ENCODE measurements around the gene SLC3A2.
"Not testable (repeated sequence)": the region's sequence is repeated elsewhere in the genome, so short reads cannot be mapped to it uniquely, and the experiment has no call there.

Gene SLC3A2

GRCh38 chr11:62933285-62933684 is 52.6 kb downstream of the SLC3A2 start:
- no peak for DNase-seq

GRCh38 chr11:62933750-62934495 is 53.2 kb downstream of the SLC3A2 start:
- no peak for DNase-seq

GRCh38 chr11:62934496-62934785 is 53.7 kb downstream of the SLC3A2 start:
- no peak for DNase-seq

- not testable (repeated sequence) for DNase-seq
These were observed 56.8 kb downstream of the SLC3A2 start for GRCh38 chr11:62937528-62937927.
